Naive thymus-derived CD8-positive, alpha-beta T cell (primary cell): ENCODE results near the gene TBC1D24. TPM values are rescaled to one million over a fixed set of nuclear protein-coding genes. Genes with fewer than 3 reads are reported as not detected.

ENCODE experiments used
- ATAC-seq, 2 donors: fragments of 150-1000 bp; cut with Tn5 transposase in 1 of 2; sonication (Bioruptor Pico), chemical (Tn5 transposase) in 1 of 2; 1 replicate in 1 of 2; 2 replicates in 1 of 2; pipeline ENCODE4 v1.10.0; 2021; ENCODE audit warnings: mild to moderate bottlenecking in 2 of 2, moderate library complexity in 2 of 2
- POLR2A ChIA-PET: fragments of 350-600 bp; sonication (Branson Sonifier 250); formaldehyde crosslinking; loops from one replicate; lab custom pipeline; 2021; ENCODE audit warnings: antibody characterized with exemption; lab: Charles Lee
- DNase-seq, 10 donors: peaks; one replicate each; pipeline versions ENCODE4 v3.0.0 to v3.0.0-alpha.2; 2020 to 2022
- H3K27ac Mint-ChIP-seq, 10 donors: one replicate each; pipeline ENCODE4 v1.8.0; 2020 to 2022; ENCODE audit warnings: mild to moderate bottlenecking in 10 of 10, mixed read lengths in 10 of 10, moderate library complexity in 4 of 10, inconsistent platforms in 1 of 10
- H3K27me3 Mint-ChIP-seq, 5 donors: one replicate each; pipeline ENCODE4 v1.8.0; 2021 to 2022; ENCODE audit warnings: mixed read lengths in 5 of 5
- H3K36me3 Mint-ChIP-seq, 3 donors: one replicate each; pipeline ENCODE4 v1.8.0; 2020 to 2022; ENCODE audit warnings: mixed read lengths in 3 of 3, mild to moderate bottlenecking in 2 of 3, inconsistent platforms in 1 of 3
- H3K4me1 Mint-ChIP-seq, 4 donors: one replicate each; pipeline ENCODE4 v1.8.0; 2021 to 2022; ENCODE audit warnings: mixed read lengths in 4 of 4
- H3K4me3 Mint-ChIP-seq, 10 donors: one replicate each; pipeline ENCODE4 v1.8.0; 2020 to 2022; ENCODE audit warnings: mild to moderate bottlenecking in 10 of 10, mixed read lengths in 10 of 10, moderate library complexity in 6 of 10, inconsistent platforms in 1 of 10
- H3K9me3 Mint-ChIP-seq, 9 donors: one replicate each; pipeline ENCODE4 v1.8.0; 2020 to 2022; ENCODE audit warnings: mixed read lengths in 9 of 9, mild to moderate bottlenecking in 3 of 9, inconsistent platforms in 1 of 9, moderate library complexity in 1 of 9
- polyA plus RNA-seq, 3 donors: library from polyadenylated mRNA; unstranded; fragments of 300-500 nt; fragmentation: Illumina TruSeq; gene quantifications; one replicate each; pipeline ENCODE4 v1.2.3, GENCODE V29; 2021
- total RNA-seq, 8 experiments: library from RNA in 2 of 8; stranded (reverse) in 2 of 8; gene quantifications; one replicate each; pipeline ENCODE4 v1.2.3 and lab custom pipeline; 2021 to 2026

The TBC1D24 gene
- total and polyA plus RNA-seq, 5 experiments from 2014 or later, result 2.6 to 17.3 (median 3.0) TPM

GRCh38 chr16:2519711-2520080 is 44.8 kb downstream of the TBC1D24 start:
- Mint-ChIP-seq H3K4me1 (peaks cover 35 to 76% (median 69%) of the 10 kb centered on the region in 4 donors), H3K9me3 (no peaks in the 10 kb centered on the region), H3K27ac (peak overlapping the region; percentile 91 to 98 (median 96)), H3K4me3 (peak overlapping the region; percentile 67 to 96 (median 80)), H3K36me3 (peaks cover 0 to 36% (median 0%) of the 10 kb centered on the region in 3 donors), H3K27me3 (peaks cover 0 to 5% (median 0%) of the 10 kb centered on the region in 5 donors)
- no peak for ATAC-seq
- POLR2A ChIA-PET, result interaction anchor here (0.8 to 4.1 kb wide), 6 partner anchors 9 to 364 kb away, joined by 3 to 98 read pairs (median 6); partner anchors contain the start of genes CEMP1, MLST8, PDPK1 and TBC1D24
- no peak for DNase-seq

DNA sequence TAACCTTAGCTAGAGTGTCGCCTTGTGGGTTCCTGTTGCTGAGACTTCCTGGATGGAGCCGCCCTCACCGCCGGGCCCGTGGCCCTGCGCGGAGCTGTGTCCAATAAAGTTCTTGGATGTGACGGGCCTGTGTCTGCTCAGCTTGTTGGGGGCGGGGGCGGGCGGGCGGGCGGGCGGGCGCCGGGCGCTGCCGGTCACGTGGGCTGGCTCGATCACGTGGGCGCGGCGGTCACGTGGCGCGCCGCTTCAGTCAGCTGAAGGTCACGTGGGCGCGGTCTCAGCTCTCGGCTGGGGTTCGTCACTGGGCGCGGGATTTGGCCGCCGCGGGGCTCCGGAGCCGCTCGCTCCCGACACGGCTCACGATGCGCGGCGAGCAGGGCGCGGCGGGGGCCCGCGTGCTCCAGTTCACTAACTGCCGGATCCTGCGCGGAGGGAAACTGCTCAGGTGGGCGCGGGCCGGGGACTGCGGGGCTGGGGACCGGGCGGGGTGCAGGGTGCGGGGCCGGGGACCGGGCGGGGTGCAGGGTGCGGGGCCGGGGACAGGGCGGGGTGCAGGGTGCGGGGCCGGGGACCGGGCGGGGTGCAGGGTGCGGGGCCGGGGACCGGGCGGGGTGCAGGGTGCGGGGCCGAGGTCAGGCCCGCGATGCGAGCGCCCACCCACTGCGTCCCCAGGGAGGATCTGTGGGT is 45.3 kb downstream of the TBC1D24 start, which contains the start of gene AMDHD2:
Gene AMDHD2 (plus strand): TSS at position 275 of the 687 bp plus-strand sequence. CDS start 88 bp downstream, at position 363.
- Mint-ChIP-seq H3K36me3 (peaks cover 0 to 41% (median 0%) of the 10 kb centered on the region in 3 donors), H3K4me1 (peaks cover 34 to 73% (median 67%) of the 10 kb centered on the region in 4 donors), H3K27ac (peak within 1 kb of the TSS; percentile 91 to 99 (median 97)), H3K4me3 (peak within 1 kb of the TSS; percentile 84 to 96 (median 90)), H3K27me3 (peaks cover 0 to 5% (median 0%) of the 10 kb centered on the region in 5 donors), H3K9me3 (no peaks in the 10 kb centered on the region)
- POLR2A ChIA-PET, result interaction anchor here (0.7 to 4.1 kb wide), 11 partner anchors 8 to 365 kb away, joined by 3 to 98 read pairs (median 4); partner anchors contain the start of genes CEMP1, MLST8, PDPK1 and PGP
- peak; percentile 59 to 64 for ATAC-seq
- DNase-seq, result peak; percentile 82 to 94 (median 90)

DNA sequence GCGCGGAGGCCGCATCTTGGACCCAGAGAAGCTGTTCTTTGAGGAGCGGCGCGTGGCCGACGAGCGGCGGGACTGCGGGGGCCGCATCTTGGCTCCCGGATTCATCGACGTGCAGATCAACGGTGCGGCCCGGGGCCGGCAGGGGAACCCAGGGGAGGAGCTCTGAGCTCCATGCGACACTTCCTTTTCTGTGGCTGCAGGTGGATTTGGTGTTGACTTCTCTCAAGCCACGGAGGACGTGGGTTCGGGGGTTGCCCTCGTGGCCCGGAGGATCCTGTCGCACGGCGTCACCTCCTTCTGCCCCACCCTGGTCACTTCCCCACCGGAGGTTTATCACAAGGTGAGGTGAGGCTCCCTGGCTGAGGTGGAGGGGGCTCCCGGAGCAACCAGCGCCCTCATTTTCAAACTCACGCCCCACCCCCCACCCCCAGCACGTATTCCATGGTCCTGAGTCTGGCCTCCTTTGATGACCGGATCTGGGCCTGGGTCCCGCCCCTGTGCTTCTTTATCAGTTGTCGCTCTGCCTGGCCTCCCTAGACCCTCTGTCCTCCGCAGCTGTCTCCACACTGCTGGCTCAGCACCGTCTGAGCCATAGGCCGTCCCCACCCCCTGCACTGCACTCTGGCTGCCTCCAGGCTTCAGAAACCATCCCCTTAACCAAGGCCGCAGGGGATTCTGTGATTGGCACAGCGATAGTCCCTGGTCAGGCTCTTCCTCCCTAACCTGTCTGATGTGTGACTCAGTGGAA is 46.0 kb downstream of the TBC1D24 start:
- H3K4me1 Mint-ChIP-seq, result peaks cover 27 to 66% (median 60%) of the 10 kb centered on the region in 4 donors

GRCh38 chr16:2523801-2524231 is 48.9 kb downstream of the TBC1D24 start:
- peak overlapping the region in 3 of 10 donors; percentile 50 to 59 (median 50) for H3K4me3 Mint-ChIP-seq
- DNase-seq (no peak), ATAC-seq (no peak)
- peak overlapping the region in 4 of 10 donors; percentile 60 to 77 (median 66) for H3K27ac Mint-ChIP-seq
- H3K27me3 Mint-ChIP-seq, result peaks cover 0 to 5% (median 0%) of the 10 kb centered on the region in 5 donors
- POLR2A ChIA-PET, result interaction anchor here (0.6 to 1.1 kb wide), 2 partner anchors 9 to 11 kb away, joined by 5 read pairs; no protein-coding TSS in a partner anchor
- H3K9me3 Mint-ChIP-seq, result no peaks in the 10 kb centered on the region
- H3K36me3 Mint-ChIP-seq, result peaks cover 0 to 44% (median 1%) of the 10 kb centered on the region in 3 donors
- H3K4me1 Mint-ChIP-seq, result peaks cover 13 to 39% (median 33%) of the 10 kb centered on the region in 4 donors

More for the DNA sequence above, 46.0 kb downstream of the TBC1D24 start:
- H3K4me3 Mint-ChIP-seq, result peak overlapping the region; percentile 84 to 96 (median 90)
- peak overlapping the region; percentile 88 to 99 (median 97) for H3K27ac Mint-ChIP-seq
- no peaks in the 10 kb centered on the region for H3K9me3 Mint-ChIP-seq
- ATAC-seq (peak; percentile 72 to 83), DNase-seq (peak; percentile 57 to 91 (median 81))
- POLR2A ChIA-PET, result interaction anchor here (0.7 to 4.1 kb wide), 9 partner anchors 8 to 366 kb away, joined by 3 to 98 read pairs (median 5); partner anchors contain the start of genes CEMP1, MLST8, PDPK1 and PGP
- H3K36me3 Mint-ChIP-seq, result peaks cover 0 to 44% (median under 1%) of the 10 kb centered on the region in 3 donors
- peaks cover 0 to 5% (median 0%) of the 10 kb centered on the region in 5 donors for H3K27me3 Mint-ChIP-seq

DNA sequence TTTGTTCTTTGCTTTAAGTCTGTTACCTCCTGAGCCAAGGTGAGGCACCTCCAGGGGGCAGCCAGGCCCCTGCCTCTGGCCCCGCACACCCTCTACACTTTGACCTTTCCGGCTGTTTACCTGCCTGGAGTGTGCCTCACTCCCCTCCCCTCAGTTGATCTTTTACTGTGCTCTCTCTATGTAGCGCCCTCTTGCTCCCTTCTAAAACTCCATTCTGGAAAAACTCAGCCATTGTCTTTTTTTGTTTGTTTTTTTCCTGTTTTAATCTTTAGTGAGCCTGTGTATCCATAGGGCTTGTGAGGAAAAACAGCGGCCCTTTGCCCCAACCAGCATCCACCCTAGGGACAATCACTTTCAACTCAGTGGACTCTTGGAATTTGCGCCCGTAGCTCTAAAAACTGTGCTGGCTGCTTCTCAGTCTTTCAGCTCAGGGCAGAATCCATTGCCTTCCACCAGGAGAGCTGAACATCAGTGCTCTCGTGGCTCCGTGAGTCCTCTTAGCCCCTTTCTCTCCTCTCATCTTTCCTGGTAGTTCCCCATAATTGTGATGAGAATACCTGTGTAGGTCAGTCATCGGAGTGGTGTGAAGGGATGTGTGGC is 49.5 kb downstream of the TBC1D24 start:
- POLR2A ChIA-PET, result interaction anchor here (0.6 to 1.7 kb wide), 3 partner anchors 8 to 10 kb away, joined by 5 to 11 read pairs (median 5); partner anchors contain the start of gene ATP6V0C
- Mint-ChIP-seq H3K27me3 (peaks cover 0 to 5% (median 0%) of the 10 kb centered on the region in 5 donors), H3K27ac (peak overlapping the region in 6 of 10 donors; percentile 16 to 65 (median 36)), H3K4me3 (peak overlapping the region in 1 of 10 donors; percentile 72), H3K9me3 (no peaks in the 10 kb centered on the region), H3K4me1 (peaks cover 9 to 33% (median 28%) of the 10 kb centered on the region in 4 donors), H3K36me3 (peaks cover 0 to 44% (median 1%) of the 10 kb centered on the region in 3 donors)
- ATAC-seq, result no peak
- DNase-seq, result no peak

- ATAC-seq (no peak), DNase-seq (no peak)
- Mint-ChIP-seq H3K27me3 (peaks cover 0 to under 1% (median 0%) of the 10 kb centered on the region in 5 donors), H3K9me3 (no peaks in the 10 kb centered on the region), H3K36me3 (peaks cover 0 to 35% (median 1%) of the 10 kb centered on the region in 3 donors), H3K4me3 (no peak overlapping the region), H3K4me1 (peaks cover 4 to 31% (median 19%) of the 10 kb centered on the region in 4 donors), H3K27ac (peak overlapping the region in 2 of 10 donors; percentile 37 to 62)
- POLR2A ChIA-PET, result no interaction called here
Observed at GRCh38 chr16:2526135-2526534, 51.2 kb downstream of the TBC1D24 start.

- peaks cover 4 to 35% (median 16%) of the 10 kb centered on the region in 4 donors for H3K4me1 Mint-ChIP-seq
- ATAC-seq (no peak), DNase-seq (no peak)
- H3K36me3 Mint-ChIP-seq, result peaks cover 0 to 34% (median 1%) of the 10 kb centered on the region in 3 donors
- POLR2A ChIA-PET, result interaction anchor here (0.5 to 0.7 kb wide), 2 partner anchors 10 to 272 kb away, joined by 3 read pairs; no protein-coding TSS in a partner anchor
- H3K9me3 Mint-ChIP-seq, result no peaks in the 10 kb centered on the region
- no peaks in the 10 kb centered on the region for H3K27me3 Mint-ChIP-seq
- H3K27ac Mint-ChIP-seq, result peak overlapping the region in 1 of 10 donors; percentile 40
- H3K4me3 Mint-ChIP-seq, result peak overlapping the region in 1 of 10 donors; percentile 56
Observed at GRCh38 chr16:2527071-2527783, 52.3 kb downstream of the TBC1D24 start.

DNA sequence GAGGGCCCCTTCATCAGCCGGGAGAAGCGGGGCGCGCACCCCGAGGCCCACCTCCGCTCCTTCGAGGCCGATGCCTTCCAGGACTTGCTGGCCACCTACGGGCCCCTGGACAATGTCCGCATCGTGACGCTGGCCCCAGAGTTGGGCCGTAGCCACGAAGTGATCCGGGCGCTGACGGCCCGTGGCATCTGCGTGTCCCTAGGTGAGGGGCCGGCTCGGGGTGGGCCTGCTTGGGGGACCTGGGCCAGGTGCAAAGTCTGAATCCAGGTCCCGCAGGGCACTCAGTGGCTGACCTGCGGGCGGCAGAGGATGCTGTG is 52.8 kb downstream of the TBC1D24 start:
- DNase-seq, result no peak
- POLR2A ChIA-PET, result no interaction called here
- H3K4me3 Mint-ChIP-seq, result no peak overlapping the region

GRCh38 chr16:2528161-2529060 is 53.5 kb downstream of the TBC1D24 start:
- Mint-ChIP-seq H3K36me3 (peaks cover 0 to 31% (median 1%) of the 10 kb centered on the region in 3 donors), H3K9me3 (no peaks in the 10 kb centered on the region), H3K4me3 (no peak overlapping the region), H3K27me3 (peaks cover 0 to 3% (median 0%) of the 10 kb centered on the region in 5 donors), H3K4me1 (peaks cover 9 to 42% (median 16%) of the 10 kb centered on the region in 4 donors), H3K27ac (no peak overlapping the region)
- POLR2A ChIA-PET, result interaction anchor here (0.9 to 10.6 kb wide), 3 partner anchors 9 to 15 kb away, joined by 3 to 146 read pairs (median 3); partner anchors contain the start of genes AMDHD2, ATP6V0C and PDPK1
- DNase-seq (no peak), ATAC-seq (no peak)

More for the DNA sequence above, 52.8 kb downstream of the TBC1D24 start:
- ATAC-seq, result no peak
- no peak overlapping the region for H3K27ac Mint-ChIP-seq
- H3K4me1 Mint-ChIP-seq, result peaks cover 7 to 40% (median 16%) of the 10 kb centered on the region in 4 donors
- no peaks in the 10 kb centered on the region for H3K9me3 Mint-ChIP-seq
- peaks cover 0 to under 1% (median 0%) of the 10 kb centered on the region in 5 donors for H3K27me3 Mint-ChIP-seq
- H3K36me3 Mint-ChIP-seq, result peaks cover 0 to 34% (median 1%) of the 10 kb centered on the region in 3 donors
